Suprapubic skin (tissue), 4 donors: ENCODE data around the gene ARHGAP18.

ENCODE experiments used
- EP300 ChIP-seq: sonication (generic); formaldehyde crosslinking; IDR thresholded peaks from one replicate; pipeline ENCODE4 v1.6.1; 2017; ENCODE audit warnings: antibody characterized with exemption
- POLR2A ChIP-seq, 2 donors: fragments of 450-650 bp; IDR thresholded peaks; one replicate each; pipeline ENCODE4 v1.6.1; 2017; ENCODE audit warnings: antibody characterized with exemption in 2 of 2, mild to moderate bottlenecking in 2 of 2, moderate library complexity in 2 of 2
- POLR2AphosphoS5 ChIP-seq, 3 donors: sonication (generic); formaldehyde crosslinking; IDR thresholded peaks; one replicate each; pipeline ENCODE4 v1.6.1; 2017; ENCODE audit warnings: antibody characterized with exemption in 3 of 3
- TF ChIP-seq, protein P1 (sequence below), 2 donors: fragments of 200-600 bp in 1 of 2; fragments of 450-650 bp in 1 of 2; sonication (generic) in 1 of 2; IDR thresholded peaks; one replicate each; pipeline ENCODE4 v1.5.1; 2016 to 2019; ENCODE audit warnings: antibody characterized with exemption in 2 of 2, mild to moderate bottlenecking in 1 of 2, moderate library complexity in 1 of 2

DNA sequence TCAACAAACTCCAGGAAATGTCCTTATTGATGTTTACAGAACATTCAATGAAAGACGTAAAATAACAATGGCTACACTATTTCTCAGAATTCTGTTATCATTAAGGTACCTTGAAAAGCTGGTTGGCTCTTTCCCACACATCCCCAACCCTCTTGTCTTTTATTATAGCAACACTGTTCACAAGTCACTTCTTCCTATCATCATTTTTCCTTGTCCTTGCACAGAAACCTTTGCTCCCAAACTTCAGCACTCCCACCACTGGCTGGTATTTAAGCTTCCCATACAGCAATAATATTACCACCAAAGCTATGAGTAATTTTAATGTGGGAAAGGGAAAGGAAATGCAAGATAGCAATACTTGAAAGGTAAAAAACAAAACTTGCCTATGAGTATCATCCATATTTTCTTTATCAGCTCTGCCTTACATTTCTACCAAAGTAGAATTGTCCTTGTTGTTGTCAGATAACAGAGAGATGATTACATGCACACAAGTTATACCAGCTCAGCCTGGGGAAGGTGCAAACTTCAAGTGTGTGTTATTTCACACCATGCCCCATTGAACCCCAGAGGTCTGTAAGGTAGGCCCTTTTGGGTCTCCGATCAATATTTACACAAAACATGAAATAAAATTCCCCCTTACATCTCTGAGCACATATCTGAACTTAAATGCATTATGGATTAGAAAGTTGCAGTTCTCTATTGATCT is 32.2 kb downstream of the ARHGAP18 start:
- TF ChIP-seq, protein P1, sequence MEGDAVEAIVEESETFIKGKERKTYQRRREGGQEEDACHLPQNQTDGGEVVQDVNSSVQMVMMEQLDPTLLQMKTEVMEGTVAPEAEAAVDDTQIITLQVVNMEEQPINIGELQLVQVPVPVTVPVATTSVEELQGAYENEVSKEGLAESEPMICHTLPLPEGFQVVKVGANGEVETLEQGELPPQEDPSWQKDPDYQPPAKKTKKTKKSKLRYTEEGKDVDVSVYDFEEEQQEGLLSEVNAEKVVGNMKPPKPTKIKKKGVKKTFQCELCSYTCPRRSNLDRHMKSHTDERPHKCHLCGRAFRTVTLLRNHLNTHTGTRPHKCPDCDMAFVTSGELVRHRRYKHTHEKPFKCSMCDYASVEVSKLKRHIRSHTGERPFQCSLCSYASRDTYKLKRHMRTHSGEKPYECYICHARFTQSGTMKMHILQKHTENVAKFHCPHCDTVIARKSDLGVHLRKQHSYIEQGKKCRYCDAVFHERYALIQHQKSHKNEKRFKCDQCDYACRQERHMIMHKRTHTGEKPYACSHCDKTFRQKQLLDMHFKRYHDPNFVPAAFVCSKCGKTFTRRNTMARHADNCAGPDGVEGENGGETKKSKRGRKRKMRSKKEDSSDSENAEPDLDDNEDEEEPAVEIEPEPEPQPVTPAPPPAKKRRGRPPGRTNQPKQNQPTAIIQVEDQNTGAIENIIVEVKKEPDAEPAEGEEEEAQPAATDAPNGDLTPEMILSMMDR (IDR thresholded peaks at IDR 0.05): no peak
- no peak for TF ChIP-seq POLR2A (IDR thresholded peaks at IDR 0.05)
- TF ChIP-seq EP300: no peak
- TF ChIP-seq POLR2AphosphoS5 (IDR thresholded peaks at IDR 0.05): no peak
